AG09319 (cell line): ENCODE data around the gene FOXP1.

Experiments used
- DNase-seq: peaks from one replicate; pipeline ENCODE4 v3.0.0-alpha.2; 2010; ENCODE audit warnings: low read depth; ENCODE audit errors: extremely low read depth
- CTCF ChIP-seq: IDR thresholded peaks from 2 replicates; pipeline ENCODE4 v1.5.1; 2011; ENCODE audit warnings: low read depth, mild to moderate bottlenecking, inconsistent platforms, low read length, moderate library complexity

The FOXP1 gene

DNA sequence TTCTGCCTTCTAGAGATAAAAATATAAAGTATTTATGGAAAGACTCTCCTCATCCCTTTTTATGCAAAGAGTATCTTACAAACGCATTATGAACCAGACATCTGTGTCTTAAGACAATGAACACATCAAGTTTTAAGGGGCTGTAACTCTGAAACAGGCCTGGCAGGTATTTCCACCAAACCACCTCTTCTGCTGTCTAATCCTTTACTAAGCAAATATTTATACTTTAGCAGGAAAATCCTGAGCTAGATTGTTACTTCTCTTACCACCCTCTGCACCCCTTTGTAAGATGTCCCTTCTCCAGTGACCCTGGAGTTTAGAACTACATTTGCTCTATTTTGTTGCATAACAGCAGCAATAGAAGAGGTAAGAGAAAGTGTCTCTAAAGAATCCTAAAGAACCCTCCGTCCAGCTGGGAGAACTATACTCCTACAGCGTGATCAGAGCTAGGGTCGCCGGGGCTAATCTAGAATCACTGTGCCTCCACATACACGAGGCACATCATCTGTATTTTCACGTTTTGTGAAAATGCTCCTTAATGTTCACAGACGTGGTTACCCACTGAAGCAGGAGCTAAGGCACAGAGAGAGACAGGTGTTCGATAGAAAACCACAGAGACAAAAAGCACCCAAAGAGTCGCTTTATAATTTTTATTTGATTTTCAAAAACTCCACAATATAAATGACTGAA lies 129.6 kb downstream of the FOXP1 start:
- TF ChIP-seq CTCF: no peak
- DNase-seq: no peak

GRCh38 chr3:71453319-71453718 lies 130.2 kb downstream of the FOXP1 start:
- no peak for TF ChIP-seq CTCF
- DNase-seq: no peak

DNA sequence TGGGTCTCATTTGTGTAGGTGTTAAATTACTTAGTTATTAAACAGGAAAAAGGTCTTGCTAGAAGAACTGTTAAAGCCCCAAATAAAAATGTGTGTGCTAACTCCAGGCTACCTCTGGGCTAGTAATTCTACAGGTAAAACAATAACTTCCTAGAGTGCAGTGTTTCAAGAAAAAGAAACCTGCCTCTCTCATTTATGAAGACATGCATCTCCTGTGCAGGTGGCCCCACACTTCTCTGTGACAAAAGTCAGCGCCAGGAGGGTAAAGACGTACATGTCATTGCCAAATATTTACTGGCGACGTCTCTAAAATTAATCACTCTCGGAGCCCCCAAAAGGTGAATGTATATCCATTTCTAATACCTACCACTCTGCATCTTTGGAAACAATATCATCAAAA lies 131.7 kb downstream of the FOXP1 start:
- no peak for DNase-seq
- no peak for TF ChIP-seq CTCF

GRCh38 chr3:71451060-71451459 lies 132.5 kb downstream of the FOXP1 start:
- no peak for DNase-seq
- TF ChIP-seq CTCF: no peak

GRCh38 chr3:71450162-71450561 lies 133.4 kb downstream of the FOXP1 start:
- TF ChIP-seq CTCF: no peak
- no peak for DNase-seq

DNA sequence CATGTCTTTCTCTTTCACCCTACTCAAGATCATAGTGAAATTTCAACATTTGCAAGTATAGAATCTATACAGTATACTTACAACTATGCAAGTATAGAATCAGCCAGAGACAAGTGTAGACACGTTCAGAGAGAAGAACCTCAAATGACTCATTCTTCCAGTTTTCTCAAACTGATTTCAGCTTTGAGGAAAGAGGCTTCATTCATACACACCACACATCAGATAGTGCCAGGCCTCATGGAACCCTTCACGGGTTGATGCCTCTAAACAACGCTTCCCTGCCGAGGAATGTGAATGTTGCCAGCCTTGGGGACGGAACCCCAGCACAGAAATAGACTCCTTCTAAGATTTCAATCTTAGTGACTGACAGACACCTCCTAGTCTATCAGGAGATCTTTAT lies 135.7 kb downstream of the FOXP1 start:
- DNase-seq: no peak
- no peak for TF ChIP-seq CTCF

DNA sequence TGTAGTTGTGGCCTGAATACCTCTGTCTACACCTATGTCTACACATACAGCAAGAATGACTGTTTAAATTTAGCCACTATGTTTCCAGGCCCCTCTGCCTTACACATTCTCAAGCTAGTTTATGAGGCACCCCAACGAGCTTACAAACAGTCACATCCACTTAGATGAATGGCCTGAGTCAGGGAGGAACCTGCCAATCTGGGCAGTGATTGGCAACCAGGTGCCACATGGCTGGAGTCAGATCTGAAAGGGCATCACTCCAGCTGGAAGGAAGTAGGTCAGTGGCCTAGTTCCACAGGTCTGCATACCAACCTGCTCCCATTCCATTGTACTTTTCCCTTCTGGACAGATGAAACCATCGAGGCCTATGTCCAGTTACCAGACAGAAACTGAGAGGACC lies 136.3 kb downstream of the FOXP1 start:
- no peak for DNase-seq
- TF ChIP-seq CTCF: no peak
